WTC11 (cell line): Measurements from ENCODE around the gene NR2F1. TPM values are rescaled to one million over a fixed set of nuclear protein-coding genes. Genes with fewer than 3 reads are reported as not detected.

Source experiments
- ATAC-seq: fragments of 200-7000 bp; cut with Tn5 transposase; 2 replicates; pipeline ENCODE4 v1.10.0; 2021; ENCODE audit warnings: mild to moderate bottlenecking, moderate library complexity
- CTCF ChIA-PET: fragments of 300-600 bp; sonication (Branson Sonifier 250); formaldehyde crosslinking; loops from one replicate; lab custom pipeline; 2021; ENCODE audit warnings: antibody characterized with exemption; lab: Charles Lee
- POLR2A ChIA-PET: fragments of 350-600 bp; sonication (Branson Sonifier 250); formaldehyde crosslinking; loops from one replicate; lab custom pipeline; 2021; ENCODE audit warnings: antibody characterized with exemption; lab: Charles Lee
- DNase-seq: peaks from one replicate; pipeline ENCODE4 v3.0.0; 2021; ENCODE audit warnings: low spot score
- H3K27ac Mint-ChIP-seq: 2 replicates; pipeline ENCODE4 v1.8.0; 2021; ENCODE audit warnings: mixed read lengths
- H3K27me3 Mint-ChIP-seq: 2 replicates; pipeline ENCODE4 v1.8.0; 2021; ENCODE audit warnings: low read depth, mild to moderate bottlenecking, moderate library complexity, mixed read lengths
- H3K36me3 Mint-ChIP-seq: 2 replicates; pipeline ENCODE4 v1.8.0; 2021; ENCODE audit warnings: mixed read lengths
- H3K4me1 Mint-ChIP-seq: 2 replicates; pipeline ENCODE4 v1.8.0; 2022; ENCODE audit warnings: mixed read lengths
- H3K4me3 Mint-ChIP-seq: 2 replicates; pipeline ENCODE4 v1.8.0; 2021; ENCODE audit warnings: mild to moderate bottlenecking, moderate library complexity, mixed read lengths
- H3K9me3 Mint-ChIP-seq: 2 replicates; pipeline ENCODE4 v1.8.0; 2021; ENCODE audit warnings: mixed read lengths
- ATF1 ChIP-seq: sonication (generic); formaldehyde crosslinking; IDR thresholded peaks from 2 replicates; pipeline ENCODE4 v1.8.1; 2023; ENCODE audit warnings: mild to moderate bottlenecking, moderate library complexity, missing genetic modification reagents
- CBFB ChIP-seq: sonication (generic); formaldehyde crosslinking; IDR thresholded peaks from 2 replicates; pipeline ENCODE4 v1.8.1; 2022; ENCODE audit warnings: mild to moderate bottlenecking, low read depth, missing genetic modification reagents
- CREM ChIP-seq: sonication (generic); formaldehyde crosslinking; IDR thresholded peaks from 2 replicates; pipeline ENCODE4 v1.8.1; 2022; ENCODE audit warnings: mild to moderate bottlenecking, missing genetic modification reagents, moderate library complexity
- E2F1 ChIP-seq: sonication (generic); formaldehyde crosslinking; IDR thresholded peaks from 2 replicates; pipeline ENCODE4 v1.8.0; 2022; ENCODE audit warnings: mild to moderate bottlenecking, missing genetic modification reagents
- ESRRA ChIP-seq: sonication (generic); formaldehyde crosslinking; IDR thresholded peaks from 2 replicates; pipeline ENCODE4 v1.8.1; 2022; ENCODE audit warnings: mild to moderate bottlenecking, missing genetic modification reagents, borderline replicate concordance
- FOXK1 ChIP-seq: sonication (generic); formaldehyde crosslinking; IDR thresholded peaks from 2 replicates; pipeline ENCODE4 v1.8.0; 2022; ENCODE audit warnings: mild to moderate bottlenecking, moderate library complexity, missing genetic modification reagents
- FOXP1 ChIP-seq: sonication (generic); formaldehyde crosslinking; IDR thresholded peaks from 2 replicates; pipeline ENCODE4 v1.8.0; 2022; ENCODE audit warnings: missing genetic modification reagents, mild to moderate bottlenecking, moderate library complexity, borderline replicate concordance
- FOXP4 ChIP-seq: sonication (generic); formaldehyde crosslinking; IDR thresholded peaks from 2 replicates; pipeline ENCODE4 v1.8.0; 2022; ENCODE audit warnings: mild to moderate bottlenecking, missing genetic modification reagents
- GRHL2 ChIP-seq: fragments of 250-450 bp; sonication (Bioruptor Pico); IDR thresholded peaks from 2 replicates; pipeline ENCODE4 v1.8.0; 2022; ENCODE audit warnings: mild to moderate bottlenecking, moderate library complexity; ENCODE audit not compliant: insufficient replicate concordance, severe bottlenecking
- GTF2I ChIP-seq: fragments of 250-450 bp; sonication (Bioruptor Pico); conservative IDR thresholded peaks from 2 replicates; pipeline ENCODE4 v1.4.0; 2021; ENCODE audit warnings: mild to moderate bottlenecking
- JAZF1 ChIP-seq: fragments of 250-450 bp; sonication (Bioruptor Pico); IDR thresholded peaks from 2 replicates; pipeline ENCODE4 v1.9.0; 2021; ENCODE audit warnings: moderate library complexity, mild to moderate bottlenecking, inconsistent platforms
- KAT7 ChIP-seq: sonication (generic); formaldehyde crosslinking; IDR thresholded peaks from 2 replicates; pipeline ENCODE4 v1.8.1; 2023; ENCODE audit warnings: missing genetic modification reagents, mild to moderate bottlenecking, borderline replicate concordance
- MAX ChIP-seq: sonication (generic); formaldehyde crosslinking; IDR thresholded peaks from 2 replicates; pipeline ENCODE4 v1.8.0; 2022; ENCODE audit warnings: mild to moderate bottlenecking, missing genetic modification reagents
- MYBL2 ChIP-seq: sonication (generic); formaldehyde crosslinking; IDR thresholded peaks from 2 replicates; pipeline ENCODE4 v1.8.1; 2023; ENCODE audit warnings: mild to moderate bottlenecking, moderate library complexity, missing genetic modification reagents
- PRDM15 ChIP-seq: sonication (generic); formaldehyde crosslinking; IDR thresholded peaks from 2 replicates; pipeline ENCODE4 v1.8.0; 2022; ENCODE audit warnings: missing genetic modification reagents
- SP1 ChIP-seq: sonication (generic); formaldehyde crosslinking; conservative IDR thresholded peaks from 2 replicates; pipeline ENCODE4 v1.8.1; 2022; ENCODE audit warnings: missing genetic modification reagents
- TEAD1 ChIP-seq: sonication (generic); formaldehyde crosslinking; IDR thresholded peaks from 2 replicates; pipeline ENCODE4 v1.8.0; 2022; ENCODE audit warnings: mild to moderate bottlenecking, missing genetic modification reagents
- TEAD4 ChIP-seq: sonication (generic); formaldehyde crosslinking; IDR thresholded peaks from 2 replicates; pipeline ENCODE4 v1.8.0; 2022; ENCODE audit warnings: mild to moderate bottlenecking, missing genetic modification reagents
- TP53 ChIP-seq: sonication (generic); formaldehyde crosslinking; IDR thresholded peaks from 2 replicates; pipeline ENCODE4 v1.8.1; 2023; ENCODE audit warnings: mild to moderate bottlenecking, missing genetic modification reagents
- ZNF121 ChIP-seq: sonication (generic); formaldehyde crosslinking; IDR thresholded peaks from 2 replicates; pipeline ENCODE4 v1.8.0; 2023; ENCODE audit warnings: missing genetic modification reagents
- ZNF396 ChIP-seq: fragments of 250-450 bp; sonication (Bioruptor Pico); IDR thresholded peaks from 2 replicates; pipeline ENCODE4 v1.8.0; 2021; ENCODE audit warnings: mild to moderate bottlenecking, moderate library complexity, borderline replicate concordance
- ZNF671 ChIP-seq: fragments of 250-450 bp; sonication (Bioruptor Pico); IDR thresholded peaks from 2 replicates; pipeline ENCODE4 v1.8.0; 2021; ENCODE audit warnings: mild to moderate bottlenecking
- total RNA-seq: library from RNA; stranded (reverse); gene quantifications from 3 replicates; pipeline ENCODE4 v1.2.3, GENCODE V29; 2021

Gene NR2F1
- total RNA-seq, 1 experiment from 2014 or later, result 0.31 TPM

- peaks cover 33% of the 10 kb centered on the region; the same call in 1 of the 2 replicates for H3K27me3 Mint-ChIP-seq
- peaks cover 8% of the 10 kb centered on the region for H3K36me3 Mint-ChIP-seq
- H3K9me3 Mint-ChIP-seq, result no peaks in the 10 kb centered on the region
- peaks cover 24% of the 10 kb centered on the region for H3K4me1 Mint-ChIP-seq
- peak overlapping the region; percentile 56 for H3K4me3 Mint-ChIP-seq
- TF ChIP-seq GTF2I (CRISPR knock-in tag) (no peak), FOXP1 (CRISPR knock-in tag) (0 out of 2 replicates have a peak, but pooled peaks have one; percentile 12), ZNF671 (no peak), CREM (CRISPR knock-in tag) (0 out of 2 replicates have a peak, but pooled peaks have one; percentile 33), TEAD4 (no peak), GRHL2 (CRISPR knock-in tag) (no peak), JAZF1 (CRISPR knock-in tag) (no peak), ZNF396 (CRISPR knock-in tag) (no peak), TP53 (CRISPR knock-in tag) (0 out of 2 replicates have a peak, but pooled peaks have one; percentile 8), TEAD1 (CRISPR knock-in tag) (no peak), KAT7 (CRISPR knock-in tag) (peak; percentile 58; the same call in 1 of the 2 replicates)
- TF ChIP-seq, all 79 proteins: peak for 4
- ATAC-seq, result peak; percentile 10
- CTCF ChIA-PET, result interaction anchor here (1.0 to 2.5 kb wide), 6 partner anchors 8 to 212 kb away, joined by 3 to 7 read pairs (median 4); no protein-coding TSS in a partner anchor
- H3K27ac Mint-ChIP-seq, result no peak overlapping the region
- no peak for DNase-seq
- POLR2A ChIA-PET, result interaction anchor here (0.8 to 0.9 kb wide), 2 partner anchors 10 to 19 kb away, joined by 3 to 7 read pairs; no protein-coding TSS in a partner anchor
These were observed 5.5 kb downstream of the NR2F1 start for GRCh38 chr5:93588352-93589151.

- CTCF ChIA-PET, result interaction anchor here (2.5 kb wide), 1 partner anchor 211 kb away, joined by 7 read pairs; no protein-coding TSS in a partner anchor
- Mint-ChIP-seq H3K4me1 (peaks cover 29% of the 10 kb centered on the region), H3K4me3 (peak overlapping the region; percentile 56), H3K27ac (no peak overlapping the region), H3K27me3 (peaks cover 33% of the 10 kb centered on the region; the same call in 1 of the 2 replicates), H3K36me3 (peaks cover 8% of the 10 kb centered on the region)
- no peak for DNase-seq
- TF ChIP-seq ZNF121 (CRISPR knock-in tag), result no peak
- no peak for TF ChIP-seq PRDM15 (CRISPR knock-in tag)
- TF ChIP-seq E2F1, result no peak
- no peak for TF ChIP-seq CBFB (CRISPR knock-in tag)
- no peak for TF ChIP-seq FOXK1 (CRISPR knock-in tag)
- TF ChIP-seq FOXP4 (CRISPR knock-in tag), result no peak
- no peak for TF ChIP-seq SP1 (CRISPR knock-in tag)
- no peak for TF ChIP-seq ATF1 (CRISPR knock-in tag)
- TF ChIP-seq ESRRA (CRISPR knock-in tag), result no peak
- TF ChIP-seq MAX (CRISPR knock-in tag), result no peak
- TF ChIP-seq MYBL2, result no peak
- TF ChIP-seq, all 79 proteins: peak for 0
- ATAC-seq, result no peak
- H3K9me3 Mint-ChIP-seq, result no peaks in the 10 kb centered on the region
- POLR2A ChIA-PET, result no interaction called here
These were observed 6.3 kb downstream of the NR2F1 start for GRCh38 chr5:93589152-93589828.
